ENCODE measurements around the gene EFNA4. TPM values are rescaled to one million over a fixed set of nuclear protein-coding genes. Genes with fewer than 3 reads are reported as not detected.

EFNA4 gene
- total and polyA plus RNA-seq, 9 of the 15 experiments (the other 6 are each of a cell fraction or from before 2014, with no cell fraction given) = 0.68 to 7.4 (median 6.1) TPM

GRCh38 chr1:155053531-155054105 is 9.9 kb upstream of the EFNA4 start:
- FAIRE-seq = no peak
- Histone ChIP-seq H3K4me1 (replicated peaks in 1 of 2; ENCODE audit: control insufficient read depth in 2 of 2, insufficient read depth in 2 of 2, low read length in 2 of 2) (peaks cover 27 to 48% of the 10 kb centered on the region in 2 experiments), H3K27ac (ENCODE audit: extremely low read depth, low read depth, low read length) (no peak overlapping the region), H3K9ac (ENCODE audit: insufficient read depth in 1 of 2, low read depth in 2 of 2, low read length in 2 of 2) (no peak overlapping the region; a peak in 1 of 4 replicates), H4K20me1 (replicated peaks; ENCODE audit: control insufficient read depth, insufficient read depth, low read length) (no peaks in the 10 kb centered on the region), H3K4me3 (no peak overlapping the region), H3K9me1 (ENCODE audit: control insufficient read depth, insufficient read depth, low read length) (no peaks in the 10 kb centered on the region), H2AFZ (ENCODE audit: low read depth, low read length) (no peak overlapping the region), H3K27me3 (ENCODE audit: control insufficient read depth in 2 of 2, insufficient read depth in 2 of 2, low read length in 2 of 2) (no peaks in the 10 kb centered on the region), H3K36me3 (ENCODE audit: control insufficient read depth, insufficient read depth, low read length) (peaks cover 47% of the 10 kb centered on the region; the same call in 2 of the 3 replicates), H3K9me3 (replicated peaks; ENCODE audit: control insufficient read depth, insufficient read depth, low read depth, low read length) (no peaks in the 10 kb centered on the region), H3K4me2 (ENCODE audit: insufficient read depth, low read length) (no peak overlapping the region), H3K79me2 (ENCODE audit: control insufficient read depth, insufficient read depth, low read length) (peaks cover 19% of the 10 kb centered on the region)
- CTCF ChIA-PET (ENCODE audit: low intra/inter-chr PET ratio) = no interaction called here
- no peak for DNase-seq (ENCODE audit: extremely low read depth in 1 of 4, low spot score in 3 of 4)
- 85% methylated on average over 4 of the region's 7 CpGs for WGBS (ENCODE audit: insufficient coverage, low coverage, missing lambda C conversion rate)
- TSS peak; percentile 22 for BruUV-seq (replicated peaks)
- intact Hi-C loops (cut with micrococcal nuclease) (no loop called here), in situ Hi-C loops (cut with MboI) (no loop called here)
- ATAC-seq = no peak
- POLR2A ChIA-PET = interaction anchor here (0.6 to 1.1 kb wide), 3 partner anchors 12 to 93 kb away, joined by 3 read pairs; no protein-coding TSS in a partner anchor
- TF ChIP-seq PURB (CRISPR knock-in tag; IDR thresholded peaks at IDR 0.05; ENCODE audit: low read depth) (no peak), KLF6 (CRISPR knock-in tag; IDR thresholded peaks at IDR 0.05; ENCODE audit: borderline replicate concordance) (no peak), CTCFL (IDR thresholded peaks at IDR 0.05; ENCODE audit: borderline replicate concordance, insufficient read depth, low read depth, low read length, poor library complexity, severe bottlenecking) (no peak), NCOA4 (IDR thresholded peaks at IDR 0.05; ENCODE audit: partially characterized antibody) (no peak), ZKSCAN1 (IDR thresholded peaks at IDR 0.05; ENCODE audit: low read depth, low read length) (no peak), ZFPM2 (CRISPR knock-in tag; IDR thresholded peaks at IDR 0.05) (no peak), ZNF79 (CRISPR knock-in tag; IDR thresholded peaks at IDR 0.05; ENCODE audit: low read depth) (no peak), MTF1 (CRISPR knock-in tag; IDR thresholded peaks at IDR 0.05; ENCODE audit: borderline replicate concordance) (no peak), ASH1L (IDR thresholded peaks at IDR 0.05; ENCODE audit: borderline replicate concordance, low read depth, partially characterized antibody) (no peak)
- TF ChIP-seq, protein P1, sequence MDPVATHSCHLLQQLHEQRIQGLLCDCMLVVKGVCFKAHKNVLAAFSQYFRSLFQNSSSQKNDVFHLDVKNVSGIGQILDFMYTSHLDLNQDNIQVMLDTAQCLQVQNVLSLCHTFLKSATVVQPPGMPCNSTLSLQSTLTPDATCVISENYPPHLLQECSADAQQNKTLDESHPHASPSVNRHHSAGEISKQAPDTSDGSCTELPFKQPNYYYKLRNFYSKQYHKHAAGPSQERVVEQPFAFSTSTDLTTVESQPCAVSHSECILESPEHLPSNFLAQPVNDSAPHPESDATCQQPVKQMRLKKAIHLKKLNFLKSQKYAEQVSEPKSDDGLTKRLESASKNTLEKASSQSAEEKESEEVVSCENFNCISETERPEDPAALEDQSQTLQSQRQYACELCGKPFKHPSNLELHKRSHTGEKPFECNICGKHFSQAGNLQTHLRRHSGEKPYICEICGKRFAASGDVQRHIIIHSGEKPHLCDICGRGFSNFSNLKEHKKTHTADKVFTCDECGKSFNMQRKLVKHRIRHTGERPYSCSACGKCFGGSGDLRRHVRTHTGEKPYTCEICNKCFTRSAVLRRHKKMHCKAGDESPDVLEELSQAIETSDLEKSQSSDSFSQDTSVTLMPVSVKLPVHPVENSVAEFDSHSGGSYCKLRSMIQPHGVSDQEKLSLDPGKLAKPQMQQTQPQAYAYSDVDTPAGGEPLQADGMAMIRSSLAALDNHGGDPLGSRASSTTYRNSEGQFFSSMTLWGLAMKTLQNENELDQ (CRISPR knock-in tag; IDR thresholded peaks at IDR 0.05; ENCODE audit: borderline replicate concordance) = no peak
- TF ChIP-seq, protein P2, sequence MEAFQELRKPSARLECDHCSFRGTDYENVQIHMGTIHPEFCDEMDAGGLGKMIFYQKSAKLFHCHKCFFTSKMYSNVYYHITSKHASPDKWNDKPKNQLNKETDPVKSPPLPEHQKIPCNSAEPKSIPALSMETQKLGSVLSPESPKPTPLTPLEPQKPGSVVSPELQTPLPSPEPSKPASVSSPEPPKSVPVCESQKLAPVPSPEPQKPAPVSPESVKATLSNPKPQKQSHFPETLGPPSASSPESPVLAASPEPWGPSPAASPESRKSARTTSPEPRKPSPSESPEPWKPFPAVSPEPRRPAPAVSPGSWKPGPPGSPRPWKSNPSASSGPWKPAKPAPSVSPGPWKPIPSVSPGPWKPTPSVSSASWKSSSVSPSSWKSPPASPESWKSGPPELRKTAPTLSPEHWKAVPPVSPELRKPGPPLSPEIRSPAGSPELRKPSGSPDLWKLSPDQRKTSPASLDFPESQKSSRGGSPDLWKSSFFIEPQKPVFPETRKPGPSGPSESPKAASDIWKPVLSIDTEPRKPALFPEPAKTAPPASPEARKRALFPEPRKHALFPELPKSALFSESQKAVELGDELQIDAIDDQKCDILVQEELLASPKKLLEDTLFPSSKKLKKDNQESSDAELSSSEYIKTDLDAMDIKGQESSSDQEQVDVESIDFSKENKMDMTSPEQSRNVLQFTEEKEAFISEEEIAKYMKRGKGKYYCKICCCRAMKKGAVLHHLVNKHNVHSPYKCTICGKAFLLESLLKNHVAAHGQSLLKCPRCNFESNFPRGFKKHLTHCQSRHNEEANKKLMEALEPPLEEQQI (IDR thresholded peaks at IDR 0.05) = no peak
- TF ChIP-seq, protein P3, sequence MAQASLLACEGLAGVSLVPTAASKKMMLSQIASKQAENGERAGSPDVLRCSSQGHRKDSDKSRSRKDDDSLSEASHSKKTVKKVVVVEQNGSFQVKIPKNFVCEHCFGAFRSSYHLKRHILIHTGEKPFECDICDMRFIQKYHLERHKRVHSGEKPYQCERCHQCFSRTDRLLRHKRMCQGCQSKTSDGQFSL (CRISPR knock-in tag; IDR thresholded peaks at IDR 0.05) = no peak
- TF ChIP-seq, protein P3 (tag; IDR thresholded peaks at IDR 0.05) = no peak

Measured in K562 (cell line).